Chondrocyte (in vitro differentiated cells): ENCODE data around the gene SLC5A3. TPM values are rescaled to one million over a fixed set of nuclear protein-coding genes. Genes with fewer than 3 reads are reported as not detected.

Experiments
- DNase-seq: peaks from one replicate; pipeline ENCODE4 v3.0.0; 2021; ENCODE audit warnings: mixed read lengths, low spot score
- H3K27ac Mint-ChIP-seq: one replicate; pipeline ENCODE4 v1.8.0; 2021; ENCODE audit warnings: mild to moderate bottlenecking, moderate library complexity, mixed read lengths; ENCODE audit not compliant: unreplicated experiment
- H3K27me3 Mint-ChIP-seq: 2 replicates; pipeline ENCODE4 v1.8.0; 2021; ENCODE audit warnings: low read depth, mixed read lengths
- H3K36me3 Mint-ChIP-seq: 2 replicates; pipeline ENCODE4 v1.8.0; 2021; ENCODE audit warnings: low read depth, mixed read lengths
- H3K4me1 Mint-ChIP-seq: 2 replicates; pipeline ENCODE4 v1.8.0; 2021; ENCODE audit warnings: low read depth, mild to moderate bottlenecking, mixed read lengths
- H3K4me3 Mint-ChIP-seq: one replicate; pipeline ENCODE4 v1.8.0; 2021; ENCODE audit warnings: mild to moderate bottlenecking, moderate library complexity, mixed read lengths; ENCODE audit not compliant: unreplicated experiment
- H3K9me3 Mint-ChIP-seq: 2 replicates; pipeline ENCODE4 v1.8.0; 2021; ENCODE audit warnings: low read depth, mixed read lengths
- CTCF ChIP-seq: fragments of 200-600 bp; sonication (generic); IDR thresholded peaks from 2 replicates; pipeline ENCODE4 v1.5.0; 2021; ENCODE audit warnings: antibody characterized with exemption, mild to moderate bottlenecking, moderate library complexity
- total RNA-seq: library from RNA; stranded (reverse); gene quantifications from 3 replicates; pipeline ENCODE4 v1.2.1, GENCODE V29; 2021

The SLC5A3 gene
- total RNA-seq, 1 donor from 2014 or later: 47.6 TPM

GRCh38 chr21:34094949-34095348 is 21.6 kb downstream of the SLC5A3 start:
- no peak for DNase-seq
- H3K4me1 Mint-ChIP-seq: peaks cover 64% of the 10 kb centered on the region
- no peak for TF ChIP-seq CTCF
- no peak overlapping the region for H3K4me3 Mint-ChIP-seq
- no peaks in the 10 kb centered on the region for H3K27me3 Mint-ChIP-seq
- H3K27ac Mint-ChIP-seq: no peak overlapping the region
- no peaks in the 10 kb centered on the region for H3K9me3 Mint-ChIP-seq
- peaks cover 15% of the 10 kb centered on the region for H3K36me3 Mint-ChIP-seq

- no peak for TF ChIP-seq CTCF
- Mint-ChIP-seq H3K4me1 (peaks cover 71% of the 10 kb centered on the region), H3K9me3 (no peaks in the 10 kb centered on the region), H3K27me3 (no peaks in the 10 kb centered on the region), H3K36me3 (peaks cover 15% of the 10 kb centered on the region), H3K4me3 (no peak overlapping the region), H3K27ac (peak overlapping the region; percentile 33)
- no peak for DNase-seq
Observed at GRCh38 chr21:34097442-34097841, 24.1 kb downstream of the SLC5A3 start.

GRCh38 chr21:34100337-34100736 is 27.0 kb downstream of the SLC5A3 start:
- no peaks in the 10 kb centered on the region for H3K27me3 Mint-ChIP-seq
- H3K36me3 Mint-ChIP-seq: peaks cover 11% of the 10 kb centered on the region
- no peak for TF ChIP-seq CTCF
- H3K4me3 Mint-ChIP-seq: no peak overlapping the region
- H3K4me1 Mint-ChIP-seq: peaks cover 72% of the 10 kb centered on the region
- H3K9me3 Mint-ChIP-seq: no peaks in the 10 kb centered on the region
- no peak overlapping the region for H3K27ac Mint-ChIP-seq
- DNase-seq: no peak

- Mint-ChIP-seq H3K4me1 (peaks cover 77% of the 10 kb centered on the region), H3K27me3 (no peaks in the 10 kb centered on the region), H3K4me3 (no peak overlapping the region), H3K36me3 (peaks cover 6% of the 10 kb centered on the region), H3K27ac (no peak overlapping the region), H3K9me3 (no peaks in the 10 kb centered on the region)
- no peak for TF ChIP-seq CTCF
- DNase-seq: no peak
Observed at GRCh38 chr21:34100790-34101189, 27.4 kb downstream of the SLC5A3 start.

- Mint-ChIP-seq H3K27ac (peak overlapping the region; percentile 74), H3K9me3 (peaks cover 6% of the 10 kb centered on the region), H3K36me3 (peaks cover 8% of the 10 kb centered on the region), H3K4me1 (peaks cover 61% of the 10 kb centered on the region), H3K27me3 (no peaks in the 10 kb centered on the region), H3K4me3 (no peak overlapping the region)
- no peak for TF ChIP-seq CTCF
- no peak for DNase-seq
Observed at GRCh38 chr21:34105947-34106541, 32.7 kb downstream of the SLC5A3 start.
